Fibroblast of skin of left biceps (primary cell): ENCODE measurements around the gene NSMCE4A.
"Not testable (repeated sequence)": the region's sequence is repeated elsewhere in the genome, so short reads cannot be mapped to it uniquely, and the experiment has no call there.

Source experiments
- DNase-seq, 2 experiments: peaks; one replicate each; pipeline ENCODE4 v3.0.0-alpha.2; 2013; ENCODE audit warnings: low read depth in 2 of 2

The NSMCE4A gene

GRCh38 chr10:121936295-121936694, 38.7 kb downstream of the NSMCE4A start:
- DNase-seq = no peak

DNA sequence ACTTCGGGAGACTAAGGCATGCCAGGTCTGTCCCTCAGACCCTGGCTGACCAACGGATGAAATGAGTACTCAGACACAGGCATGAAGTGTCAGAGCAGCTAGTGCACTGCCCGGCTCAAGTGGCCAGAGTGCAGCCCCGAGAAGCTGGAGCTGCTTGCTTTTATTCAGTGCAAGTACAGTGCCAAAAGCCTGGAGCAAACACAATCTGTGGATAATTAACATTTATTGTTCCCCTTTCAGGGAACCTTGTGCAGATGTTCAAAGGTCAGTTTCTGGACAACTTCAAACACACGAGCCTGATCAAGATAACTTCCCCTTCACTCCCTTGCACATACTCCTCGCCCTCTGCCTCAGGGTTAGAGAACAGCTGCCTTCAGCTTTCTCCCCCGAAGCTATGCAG, 39.3 kb downstream of the NSMCE4A start:
- no peak for DNase-seq

DNA sequence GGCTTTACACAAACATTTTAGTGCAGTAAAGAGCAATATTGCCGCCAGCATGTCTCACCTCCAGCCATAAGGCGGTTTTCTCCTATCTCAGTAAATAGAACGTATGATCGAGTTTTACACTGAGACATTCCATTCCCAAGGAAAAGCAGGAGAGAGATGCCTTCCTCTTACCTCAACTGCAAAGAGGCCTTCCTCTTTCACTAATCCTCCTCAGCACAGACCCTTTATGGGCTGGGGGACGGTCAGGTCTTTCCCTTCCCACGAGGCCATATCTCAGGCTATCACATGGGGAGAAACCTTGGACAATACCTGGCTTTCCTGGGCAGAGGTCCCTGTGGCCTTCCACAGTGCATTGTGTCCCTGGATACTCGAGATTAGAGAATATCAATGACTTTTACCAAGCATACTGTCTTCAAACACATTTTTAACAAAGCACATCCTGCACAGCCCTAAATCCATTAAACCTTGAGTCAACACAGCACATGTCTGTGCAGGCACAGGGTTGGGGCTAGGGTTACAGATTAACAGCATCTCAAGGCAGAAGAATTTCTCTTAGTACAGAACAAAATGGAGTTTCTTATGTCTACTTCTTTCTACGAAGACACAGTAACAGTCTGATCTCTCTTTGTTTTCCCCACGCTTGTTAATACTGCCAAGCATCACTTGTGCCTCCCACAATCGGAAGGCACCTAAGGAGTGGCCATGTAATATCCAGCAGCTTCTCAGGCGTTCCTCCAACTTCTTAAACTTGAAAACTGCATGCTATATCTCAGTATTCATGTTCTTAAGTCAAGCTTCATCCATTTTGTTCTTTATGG, 44.5 kb downstream of the NSMCE4A start:
- DNase-seq = not testable (repeated sequence)

DNA sequence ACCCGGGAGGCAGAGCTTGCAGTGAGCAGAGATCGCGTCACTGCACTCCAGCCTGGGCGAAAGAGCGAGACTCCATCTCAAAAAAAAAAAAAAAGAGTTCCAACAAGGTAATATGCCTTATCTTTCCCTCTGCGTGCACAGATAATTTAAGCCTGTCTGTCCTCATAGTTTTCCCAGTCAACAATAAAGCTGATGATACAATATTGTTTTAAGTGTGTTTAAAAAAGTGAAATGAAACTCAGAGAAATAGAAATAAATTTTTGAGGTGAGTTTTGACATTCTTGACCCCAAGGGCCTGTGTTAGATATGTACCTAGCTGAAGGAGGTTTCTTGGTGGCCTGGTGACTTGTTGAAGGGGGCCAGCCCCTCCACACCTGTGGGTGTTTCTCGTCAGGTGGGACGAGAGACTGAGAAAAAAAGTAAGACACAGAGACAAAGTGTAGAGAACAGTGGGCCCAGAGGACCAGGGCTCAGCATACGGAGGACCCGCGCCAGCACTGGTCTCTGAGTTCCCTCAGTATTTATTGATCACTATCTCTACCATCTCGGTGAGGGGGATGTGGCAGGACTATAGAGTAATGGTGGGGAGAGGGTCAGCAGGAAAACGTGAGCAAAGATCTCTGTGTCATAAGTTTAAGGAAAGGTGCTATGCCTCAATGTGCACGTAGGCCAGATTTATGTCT, 45.3 kb downstream of the NSMCE4A start:
- DNase-seq = not testable (repeated sequence)

GRCh38 chr10:121928528-121928884, 46.5 kb downstream of the NSMCE4A start:
- no peak for DNase-seq

DNA sequence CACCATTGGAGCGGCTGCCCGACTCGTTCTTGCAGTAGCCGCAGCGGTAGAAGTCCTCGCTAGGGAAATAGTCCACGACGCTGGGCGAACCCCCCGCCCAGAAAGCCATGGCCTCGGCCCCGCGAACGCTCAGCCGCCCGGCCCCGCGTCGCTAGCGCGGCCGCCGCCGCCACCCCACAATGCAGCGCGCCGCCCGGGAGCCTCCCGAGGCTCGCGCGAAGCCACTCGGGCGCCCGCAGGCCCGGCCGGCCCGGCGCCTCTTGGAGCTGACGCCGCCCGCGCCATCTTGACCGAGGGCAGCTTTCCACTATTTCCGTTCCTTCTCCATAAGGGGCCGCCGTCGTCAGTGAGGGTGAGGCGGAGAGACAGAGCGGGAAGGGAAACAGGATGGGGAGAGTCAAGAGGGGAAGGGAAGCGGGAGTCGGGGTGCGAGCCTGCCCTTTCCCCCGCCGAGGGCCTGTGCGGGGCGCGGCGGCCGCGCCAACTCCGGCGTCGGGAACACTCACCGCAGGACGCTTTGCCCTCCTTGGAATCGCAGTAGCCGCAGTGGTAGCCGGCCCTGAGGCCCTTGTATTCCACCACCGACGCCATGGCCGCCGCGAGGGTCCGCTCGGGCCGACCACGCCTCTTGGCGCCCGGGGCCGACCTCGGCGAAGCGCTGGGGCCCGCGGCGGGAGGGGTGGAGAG, 47.0 kb downstream of the NSMCE4A start, which contains the start of gene ATE1:
Gene ATE1 (minus strand): TSS at position 191 of the 687 bp plus-strand sequence. CDS start 82 bp downstream, at position 109.
- peak; percentile 82 to 84 for DNase-seq

DNA sequence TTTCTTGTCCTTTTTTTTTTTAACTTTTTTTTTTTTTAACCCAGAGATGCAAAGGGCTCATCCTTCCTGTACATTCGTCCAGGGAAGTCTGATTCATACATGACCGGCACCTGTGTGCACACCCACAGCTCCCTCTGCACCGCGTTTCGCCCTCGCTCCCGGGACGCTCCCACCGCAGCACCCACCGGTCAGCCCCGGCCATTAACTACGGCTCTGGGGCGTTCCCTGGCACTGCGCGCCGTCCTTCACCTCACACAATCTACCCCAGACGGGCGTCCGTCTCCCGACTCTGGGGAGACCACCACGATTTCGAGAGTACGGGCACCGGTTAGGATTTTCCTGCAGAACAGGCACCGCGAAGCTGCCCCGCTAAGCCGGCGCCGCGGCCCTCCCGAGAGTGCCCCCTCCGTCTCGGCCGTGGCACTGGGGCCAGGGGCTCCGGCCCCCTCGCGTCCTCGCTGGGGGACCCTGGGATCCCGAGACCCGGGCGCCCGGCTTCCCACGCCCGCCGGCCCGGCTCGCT, 47.6 kb downstream of the NSMCE4A start:
- DNase-seq = no peak

DNA sequence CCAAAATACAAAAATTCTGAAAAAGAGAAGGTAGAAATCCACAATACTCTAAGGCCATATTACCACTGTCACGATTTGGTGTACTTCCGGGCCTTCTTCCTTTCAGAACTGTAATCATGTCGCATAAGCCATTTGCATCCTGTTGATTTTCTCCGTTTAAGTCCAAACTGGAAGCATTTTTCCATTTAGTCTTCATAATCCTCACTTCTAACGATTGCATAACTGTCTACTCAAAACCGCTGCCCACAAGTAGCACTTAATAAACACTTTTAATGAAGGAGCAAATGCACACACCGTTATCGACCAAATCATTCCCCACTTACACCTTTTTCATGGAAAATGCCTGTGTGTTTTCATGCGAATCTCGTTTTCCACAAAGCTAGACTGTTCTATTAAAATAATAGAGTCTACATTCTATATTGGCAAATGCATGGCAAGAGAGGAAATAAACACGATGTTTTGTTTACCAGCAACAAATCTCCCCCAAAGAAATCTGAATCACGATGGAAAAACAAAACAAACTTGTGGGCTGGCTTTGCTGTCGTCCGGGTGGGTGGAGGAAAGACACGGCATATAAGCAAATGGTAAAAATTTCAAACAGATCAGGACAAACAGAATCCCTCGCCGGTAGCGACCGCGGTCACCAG, 48.2 kb downstream of the NSMCE4A start:
- DNase-seq = no peak

- DNase-seq = no peak
Observed at GRCh38 chr10:121926157-121926556, 48.9 kb downstream of the NSMCE4A start.

DNA sequence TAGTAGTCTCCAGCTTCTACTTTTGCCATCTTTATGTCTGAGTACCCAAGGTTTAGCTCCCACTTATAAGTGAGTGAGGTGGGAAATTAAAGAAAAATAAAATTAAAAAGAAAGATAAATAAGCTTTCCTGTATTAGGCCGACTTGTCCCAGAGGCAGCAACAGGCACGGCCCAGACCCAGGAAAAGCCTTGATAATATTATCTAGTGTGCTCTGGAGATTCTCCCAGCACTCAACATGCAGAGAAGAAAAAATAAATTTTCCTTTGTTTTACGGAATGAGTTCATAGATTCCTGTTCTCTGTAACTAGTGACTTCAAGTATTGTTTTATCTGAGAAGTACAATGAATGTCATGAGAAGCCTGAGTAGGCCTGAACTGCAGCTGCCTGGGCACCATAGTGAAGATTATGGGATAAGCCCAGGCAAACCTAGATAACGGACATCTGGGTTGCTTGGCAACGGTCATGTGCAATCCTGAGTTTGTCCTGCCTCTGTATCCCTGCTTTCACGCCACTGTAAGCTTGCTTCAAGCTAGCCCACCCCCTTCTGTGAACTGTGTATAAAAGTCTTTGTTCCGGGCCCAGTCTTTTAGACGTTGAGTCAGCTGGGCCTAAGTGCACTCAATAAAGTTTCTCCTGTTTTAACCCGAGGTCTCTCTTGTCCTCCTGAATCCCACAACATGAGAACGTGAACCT, 53.6 kb downstream of the NSMCE4A start:
- DNase-seq = no peak

- no peak for DNase-seq
Observed at GRCh38 chr10:121919666-121920065, 55.4 kb downstream of the NSMCE4A start.

DNA sequence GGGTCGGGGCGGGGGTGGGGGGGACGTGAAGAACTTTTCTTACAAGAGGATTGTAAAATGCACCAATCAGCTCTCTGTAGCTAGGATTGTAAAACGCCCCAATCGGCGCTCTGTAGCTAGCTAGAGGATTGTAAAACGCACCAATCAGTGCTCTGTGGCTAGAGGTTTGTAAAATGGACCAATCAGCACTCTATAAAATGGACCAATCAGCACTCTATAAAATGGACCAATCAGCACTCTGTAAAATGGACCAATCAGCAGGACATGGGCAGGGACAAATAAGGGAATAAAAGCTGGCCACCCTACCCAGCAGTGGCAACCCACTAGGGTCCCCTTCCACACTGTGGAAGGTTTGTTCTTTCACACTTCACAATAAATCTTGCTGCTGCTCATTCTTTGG, 56.2 kb downstream of the NSMCE4A start:
- not testable (repeated sequence) for DNase-seq

DNA sequence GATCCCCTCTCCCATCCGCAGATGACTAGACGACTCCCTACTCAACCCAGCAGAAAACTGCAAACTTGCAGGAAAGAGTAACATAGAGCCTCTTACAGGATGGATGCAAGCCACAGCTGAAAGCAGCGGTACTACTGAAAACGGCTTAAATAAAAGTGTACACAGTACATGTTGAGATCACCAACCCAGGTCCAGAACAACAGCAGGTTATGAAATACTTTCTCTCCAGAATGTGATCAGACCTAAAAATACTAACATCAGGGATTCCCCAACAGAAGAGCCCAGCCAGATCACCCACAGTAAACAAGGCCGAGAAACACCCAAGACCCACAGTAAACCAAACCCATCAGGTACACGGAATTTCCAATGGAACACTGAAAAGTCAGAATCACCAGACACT, 60.4 kb downstream of the NSMCE4A start:
- DNase-seq = no peak

DNA sequence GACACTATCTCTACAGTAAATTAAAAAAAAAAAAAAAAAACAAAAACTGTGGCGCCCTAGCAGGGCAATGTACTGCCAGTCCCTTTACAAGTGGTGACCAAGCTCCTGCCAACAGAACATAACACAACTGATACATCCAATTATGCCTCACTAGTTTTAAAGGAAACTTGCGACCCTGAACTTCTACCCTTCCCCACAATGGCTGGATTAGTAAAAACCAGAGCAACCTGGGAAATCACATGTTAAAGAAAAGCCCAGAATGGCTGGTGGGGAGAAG, 63.7 kb downstream of the NSMCE4A start:
- DNase-seq = no peak

DNA sequence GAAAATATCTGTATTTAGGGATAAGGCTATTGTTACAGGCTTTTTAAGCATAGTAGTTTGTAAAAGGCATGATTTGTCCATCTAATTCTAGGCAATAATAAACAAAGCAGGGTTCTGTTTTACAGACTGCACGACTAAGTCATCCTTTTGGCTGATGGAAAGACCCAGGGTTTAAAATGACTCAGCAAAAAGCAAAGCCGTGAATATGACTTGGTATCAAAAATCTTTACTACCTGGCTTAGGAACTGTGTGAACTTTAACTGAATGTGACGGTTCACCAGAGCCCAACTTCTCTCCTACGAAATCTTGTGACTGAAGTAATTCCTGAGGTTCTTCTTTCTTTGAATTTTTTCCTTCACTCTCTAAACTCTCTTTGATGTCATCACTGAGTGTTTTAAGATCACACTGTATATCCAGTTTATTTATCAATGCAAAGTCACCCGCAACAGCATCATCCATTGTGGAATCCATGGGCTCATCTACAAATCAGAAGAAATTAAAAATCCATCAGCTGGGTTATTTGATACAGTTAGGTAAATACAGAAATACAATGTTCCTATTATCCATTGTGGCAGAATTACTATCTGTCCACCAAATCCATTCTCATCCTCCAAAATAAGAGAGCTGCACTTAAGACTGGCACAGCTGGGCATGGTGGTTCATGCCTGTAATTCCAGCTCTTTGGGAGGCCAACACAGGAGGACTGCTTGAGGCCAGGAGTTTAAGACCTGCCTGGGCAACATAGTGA, 64.2 kb downstream of the NSMCE4A start:
- no peak for DNase-seq
